ENCODE data around the gene HMCN1.

The HMCN1 gene

GRCh38 chr1:185920602-185921001 is 186.4 kb downstream of the HMCN1 start:
- DNase-seq, result no peak

GRCh38 chr1:185921636-185922035 is 187.4 kb downstream of the HMCN1 start:
- DNase-seq, result no peak

GRCh38 chr1:185926588-185926987 is 192.4 kb downstream of the HMCN1 start:
- DNase-seq, result no peak

- DNase-seq, result no peak
These were observed 195.6 kb downstream of the HMCN1 start for GRCh38 chr1:185929776-185930175.

- no peak for DNase-seq
These were observed 197.2 kb downstream of the HMCN1 start for GRCh38 chr1:185931438-185931837.

- no peak for DNase-seq
These were observed 199.4 kb downstream of the HMCN1 start for GRCh38 chr1:185933580-185933979.

- DNase-seq, result no peak
These were observed 200.4 kb downstream of the HMCN1 start for GRCh38 chr1:185934476-185935189.

GRCh38 chr1:185935360-185935759 is 201.2 kb downstream of the HMCN1 start:
- DNase-seq, result no peak

GRCh38 chr1:185936641-185937040 is 202.4 kb downstream of the HMCN1 start:
- no peak for DNase-seq

GRCh38 chr1:185938396-185938795 is 204.2 kb downstream of the HMCN1 start:
- DNase-seq, result no peak

- DNase-seq, result no peak
These were observed 205.0 kb downstream of the HMCN1 start for GRCh38 chr1:185939142-185939541.

- no peak for DNase-seq
These were observed 208.8 kb downstream of the HMCN1 start for GRCh38 chr1:185942961-185943360.

- no peak for DNase-seq
These were observed 222.7 kb downstream of the HMCN1 start for GRCh38 chr1:185956881-185957280.

GRCh38 chr1:185957441-185958363 is 223.5 kb downstream of the HMCN1 start:
- DNase-seq, result no peak

GRCh38 chr1:185960422-185961321 is 226.5 kb downstream of the HMCN1 start:
- DNase-seq, result no peak

- DNase-seq, result no peak
These were observed 227.5 kb downstream of the HMCN1 start for GRCh38 chr1:185961664-185962063.

GRCh38 chr1:185964946-185965345 is 230.8 kb downstream of the HMCN1 start:
- DNase-seq, result no peak

GRCh38 chr1:185965870-185966269 is 231.7 kb downstream of the HMCN1 start:
- no peak for DNase-seq

GRCh38 chr1:185966471-185966870 is 232.3 kb downstream of the HMCN1 start:
- no peak for DNase-seq

- DNase-seq, result no peak
These were observed 234.8 kb downstream of the HMCN1 start for GRCh38 chr1:185969028-185969427.

- DNase-seq, result no peak
These were observed 235.4 kb downstream of the HMCN1 start for GRCh38 chr1:185969524-185969991.

GRCh38 chr1:185971688-185972087 is 237.5 kb downstream of the HMCN1 start:
- DNase-seq, result no peak
